MM.1S (cell line): ENCODE results near the gene PLEKHD1.

Source experiments
- EZH2 ChIP-seq: fragments of 300-600 bp; sonication (generic); optimal IDR thresholded peaks from 2 replicates; pipeline ENCODE3; 2017; ENCODE audit warnings: low read depth, mild to moderate bottlenecking, antibody characterized with exemption, low read length, mixed read lengths
- EZH2phosphoT487 ChIP-seq: fragments of 300-600 bp; sonication (generic); IDR thresholded peaks from 2 replicates; pipeline ENCODE4 v1.6.1; 2018; ENCODE audit warnings: antibody characterized with exemption, low read length
- TF ChIP-seq, protein P1 (sequence below): fragments of 300-600 bp; sonication (generic); IDR thresholded peaks from 2 replicates; pipeline ENCODE4 v1.5.1; 2016; ENCODE audit warnings: antibody characterized with exemption, low read length, mixed read lengths

DNA sequence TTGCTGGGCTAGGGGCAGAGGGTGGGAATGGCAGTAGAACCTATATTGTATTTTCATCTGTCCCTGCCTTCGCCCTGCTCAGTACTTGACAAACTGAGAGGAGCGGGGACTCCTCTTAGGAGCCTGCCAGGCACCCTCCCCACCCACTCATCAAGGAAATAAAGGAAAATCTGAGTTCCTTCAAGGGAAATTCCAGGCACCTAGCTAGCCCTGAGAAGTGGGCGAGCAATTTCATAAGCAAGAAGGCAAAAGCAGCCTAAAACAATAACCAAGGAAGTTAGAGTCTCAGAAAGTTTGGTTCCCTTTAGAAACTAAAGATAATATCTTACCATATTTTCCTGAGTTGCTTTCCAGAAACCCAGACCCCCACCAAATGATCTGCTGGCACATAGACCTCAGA is 10.6 kb upstream of the PLEKHD1 start:
- TF ChIP-seq, protein P1, sequence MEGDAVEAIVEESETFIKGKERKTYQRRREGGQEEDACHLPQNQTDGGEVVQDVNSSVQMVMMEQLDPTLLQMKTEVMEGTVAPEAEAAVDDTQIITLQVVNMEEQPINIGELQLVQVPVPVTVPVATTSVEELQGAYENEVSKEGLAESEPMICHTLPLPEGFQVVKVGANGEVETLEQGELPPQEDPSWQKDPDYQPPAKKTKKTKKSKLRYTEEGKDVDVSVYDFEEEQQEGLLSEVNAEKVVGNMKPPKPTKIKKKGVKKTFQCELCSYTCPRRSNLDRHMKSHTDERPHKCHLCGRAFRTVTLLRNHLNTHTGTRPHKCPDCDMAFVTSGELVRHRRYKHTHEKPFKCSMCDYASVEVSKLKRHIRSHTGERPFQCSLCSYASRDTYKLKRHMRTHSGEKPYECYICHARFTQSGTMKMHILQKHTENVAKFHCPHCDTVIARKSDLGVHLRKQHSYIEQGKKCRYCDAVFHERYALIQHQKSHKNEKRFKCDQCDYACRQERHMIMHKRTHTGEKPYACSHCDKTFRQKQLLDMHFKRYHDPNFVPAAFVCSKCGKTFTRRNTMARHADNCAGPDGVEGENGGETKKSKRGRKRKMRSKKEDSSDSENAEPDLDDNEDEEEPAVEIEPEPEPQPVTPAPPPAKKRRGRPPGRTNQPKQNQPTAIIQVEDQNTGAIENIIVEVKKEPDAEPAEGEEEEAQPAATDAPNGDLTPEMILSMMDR, result no peak
- no peak for TF ChIP-seq EZH2phosphoT487
- no peak for TF ChIP-seq EZH2
